ENCODE results near the gene SCD5.

DNA sequence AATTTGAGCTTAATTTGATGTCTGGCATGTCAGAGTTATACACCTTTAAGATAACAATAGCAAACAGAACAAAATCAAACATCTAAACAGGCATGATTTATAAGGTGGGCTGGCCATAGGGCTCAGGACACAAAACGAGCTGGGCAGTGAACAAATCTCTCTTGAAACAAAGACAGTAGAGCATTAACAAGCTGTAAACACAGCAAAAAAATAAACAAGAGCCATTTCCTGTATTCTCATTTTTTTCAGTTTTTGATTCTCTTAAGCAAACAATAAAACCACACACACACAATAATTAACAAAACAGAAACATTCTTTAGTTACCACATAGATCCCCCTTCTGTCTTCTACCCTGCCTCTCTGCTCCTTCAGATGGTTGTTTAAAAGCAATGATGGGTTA lies 168.5 kb downstream of the SCD5 start:
- TF ChIP-seq, protein P1, sequence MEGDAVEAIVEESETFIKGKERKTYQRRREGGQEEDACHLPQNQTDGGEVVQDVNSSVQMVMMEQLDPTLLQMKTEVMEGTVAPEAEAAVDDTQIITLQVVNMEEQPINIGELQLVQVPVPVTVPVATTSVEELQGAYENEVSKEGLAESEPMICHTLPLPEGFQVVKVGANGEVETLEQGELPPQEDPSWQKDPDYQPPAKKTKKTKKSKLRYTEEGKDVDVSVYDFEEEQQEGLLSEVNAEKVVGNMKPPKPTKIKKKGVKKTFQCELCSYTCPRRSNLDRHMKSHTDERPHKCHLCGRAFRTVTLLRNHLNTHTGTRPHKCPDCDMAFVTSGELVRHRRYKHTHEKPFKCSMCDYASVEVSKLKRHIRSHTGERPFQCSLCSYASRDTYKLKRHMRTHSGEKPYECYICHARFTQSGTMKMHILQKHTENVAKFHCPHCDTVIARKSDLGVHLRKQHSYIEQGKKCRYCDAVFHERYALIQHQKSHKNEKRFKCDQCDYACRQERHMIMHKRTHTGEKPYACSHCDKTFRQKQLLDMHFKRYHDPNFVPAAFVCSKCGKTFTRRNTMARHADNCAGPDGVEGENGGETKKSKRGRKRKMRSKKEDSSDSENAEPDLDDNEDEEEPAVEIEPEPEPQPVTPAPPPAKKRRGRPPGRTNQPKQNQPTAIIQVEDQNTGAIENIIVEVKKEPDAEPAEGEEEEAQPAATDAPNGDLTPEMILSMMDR (IDR thresholded peaks at IDR 0.05; ENCODE audit: poor library complexity, severe bottlenecking): no peak
- TF ChIP-seq MXI1 (conservative IDR thresholded peaks at IDR 0.05; ENCODE audit: poor library complexity, severe bottlenecking) (no peak), EZH2 (IDR thresholded peaks at IDR 0.05; ENCODE audit: borderline replicate concordance, insufficient read depth, low read length, poor library complexity, severe bottlenecking) (no peak), POLR2AphosphoS5 (IDR thresholded peaks at IDR 0.05) (no peak), RAD21 (conservative IDR thresholded peaks at IDR 0.05) (no peak), EP300 (conservative IDR thresholded peaks at IDR 0.05; ENCODE audit: poor library complexity, severe bottlenecking) (no peak)

Measured in neural cell (in vitro differentiated cells).